HFF-Myc (cell line): ENCODE results near the gene ARHGAP19.

Experiments
- DNase-seq: peaks from one replicate; pipeline ENCODE4 v3.0.0-alpha.2; 2011; ENCODE audit warnings: low read depth; ENCODE audit errors: extremely low read depth
- H3K4me3 ChIP-seq: replicated peaks from 2 replicates; pipeline ENCODE4 v1.5.1; 2011; ENCODE audit warnings: low read depth, mild to moderate bottlenecking, control low read depth, low read length
- TF ChIP-seq, protein P1 (sequence below): IDR thresholded peaks from 2 replicates; pipeline ENCODE4 v1.5.1; 2012; ENCODE audit warnings: mild to moderate bottlenecking, low read depth, low read length, control low read depth; ENCODE audit errors: missing control alignments

Gene ARHGAP19

DNA sequence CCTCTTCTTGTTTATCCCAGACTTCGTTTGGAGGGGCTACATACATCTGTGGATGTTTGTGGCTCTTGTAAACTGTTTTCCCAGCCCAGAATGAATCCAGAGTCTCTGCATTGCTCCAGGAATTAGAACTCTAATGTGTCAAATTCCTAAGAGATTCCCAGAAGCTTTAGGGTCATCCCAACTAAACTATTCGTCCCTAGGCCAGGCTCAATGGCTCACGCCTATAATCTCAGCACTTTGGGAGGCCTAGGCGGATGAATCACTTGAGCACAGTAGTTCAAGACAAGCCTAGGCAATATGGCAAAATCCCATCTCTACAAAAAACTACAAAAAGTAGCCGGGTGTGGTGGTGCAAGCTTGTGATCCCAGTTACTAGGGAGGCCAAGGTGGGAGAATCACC is 28.5 kb downstream of the ARHGAP19 start:
- no peak for DNase-seq
- TF ChIP-seq, protein P1, sequence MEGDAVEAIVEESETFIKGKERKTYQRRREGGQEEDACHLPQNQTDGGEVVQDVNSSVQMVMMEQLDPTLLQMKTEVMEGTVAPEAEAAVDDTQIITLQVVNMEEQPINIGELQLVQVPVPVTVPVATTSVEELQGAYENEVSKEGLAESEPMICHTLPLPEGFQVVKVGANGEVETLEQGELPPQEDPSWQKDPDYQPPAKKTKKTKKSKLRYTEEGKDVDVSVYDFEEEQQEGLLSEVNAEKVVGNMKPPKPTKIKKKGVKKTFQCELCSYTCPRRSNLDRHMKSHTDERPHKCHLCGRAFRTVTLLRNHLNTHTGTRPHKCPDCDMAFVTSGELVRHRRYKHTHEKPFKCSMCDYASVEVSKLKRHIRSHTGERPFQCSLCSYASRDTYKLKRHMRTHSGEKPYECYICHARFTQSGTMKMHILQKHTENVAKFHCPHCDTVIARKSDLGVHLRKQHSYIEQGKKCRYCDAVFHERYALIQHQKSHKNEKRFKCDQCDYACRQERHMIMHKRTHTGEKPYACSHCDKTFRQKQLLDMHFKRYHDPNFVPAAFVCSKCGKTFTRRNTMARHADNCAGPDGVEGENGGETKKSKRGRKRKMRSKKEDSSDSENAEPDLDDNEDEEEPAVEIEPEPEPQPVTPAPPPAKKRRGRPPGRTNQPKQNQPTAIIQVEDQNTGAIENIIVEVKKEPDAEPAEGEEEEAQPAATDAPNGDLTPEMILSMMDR, result no peak
- H3K4me3 ChIP-seq, result no peak overlapping the region

DNA sequence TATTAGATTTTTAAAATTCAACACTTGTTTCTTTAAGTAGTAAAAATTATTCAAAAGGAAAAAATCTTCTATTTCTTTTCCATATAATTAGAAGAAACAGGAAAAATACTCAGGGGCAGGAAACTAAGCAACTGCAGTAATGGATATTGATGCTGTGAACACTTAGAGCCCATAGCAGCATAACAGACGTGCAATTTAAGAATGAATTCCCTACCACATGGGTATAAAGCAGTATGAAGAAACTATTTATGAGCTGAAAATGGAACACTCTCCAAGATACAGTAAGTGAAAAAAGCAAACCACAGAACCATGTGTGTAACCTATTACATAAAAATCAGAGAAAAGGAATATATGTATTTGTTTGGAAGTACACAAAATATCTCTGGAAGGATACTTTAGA is 30.8 kb downstream of the ARHGAP19 start:
- DNase-seq, result no peak
- TF ChIP-seq, protein P1, result no peak
- H3K4me3 ChIP-seq, result no peak overlapping the region

DNA sequence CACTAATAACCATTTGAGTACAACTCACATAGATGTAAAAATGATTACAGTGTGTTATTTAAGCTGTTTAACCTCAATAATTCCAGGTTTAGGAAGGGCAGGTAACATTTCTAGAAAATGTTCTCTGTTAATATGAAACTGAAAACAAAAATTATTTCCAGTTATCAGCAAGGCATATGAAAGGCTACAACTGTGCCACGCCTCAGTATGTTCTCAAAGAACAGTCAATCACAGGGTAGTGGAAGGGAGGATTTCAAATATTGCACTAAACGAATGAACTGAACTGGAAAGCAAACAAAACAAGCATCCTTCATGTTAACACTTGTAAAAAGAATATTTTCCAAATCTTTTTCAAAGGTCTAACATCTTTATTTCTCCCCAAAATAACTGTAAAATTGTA is 31.3 kb downstream of the ARHGAP19 start:
- no peak for DNase-seq
- TF ChIP-seq, protein P1, result no peak
- H3K4me3 ChIP-seq, result no peak overlapping the region

DNA sequence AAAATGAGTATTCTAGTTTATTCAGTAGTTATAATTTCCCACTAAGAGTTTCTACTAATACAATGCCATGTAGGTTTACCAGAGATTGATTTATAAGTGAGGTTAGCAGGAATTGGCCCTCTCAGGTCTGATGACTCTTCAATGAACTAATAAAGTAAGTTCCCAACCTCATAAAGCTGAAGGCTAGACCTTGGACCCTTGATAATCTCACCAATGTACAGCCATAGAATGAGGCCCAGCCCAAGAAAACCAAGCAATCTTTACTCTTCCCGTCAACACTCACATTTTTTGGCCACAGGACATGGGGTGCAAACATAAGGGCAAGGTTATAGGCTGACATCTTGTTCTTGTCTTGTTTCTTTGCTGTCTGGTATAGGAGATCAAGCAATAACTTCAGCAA is 33.3 kb downstream of the ARHGAP19 start:
- TF ChIP-seq, protein P1, result no peak
- no peak overlapping the region for H3K4me3 ChIP-seq
- DNase-seq, result no peak

DNA sequence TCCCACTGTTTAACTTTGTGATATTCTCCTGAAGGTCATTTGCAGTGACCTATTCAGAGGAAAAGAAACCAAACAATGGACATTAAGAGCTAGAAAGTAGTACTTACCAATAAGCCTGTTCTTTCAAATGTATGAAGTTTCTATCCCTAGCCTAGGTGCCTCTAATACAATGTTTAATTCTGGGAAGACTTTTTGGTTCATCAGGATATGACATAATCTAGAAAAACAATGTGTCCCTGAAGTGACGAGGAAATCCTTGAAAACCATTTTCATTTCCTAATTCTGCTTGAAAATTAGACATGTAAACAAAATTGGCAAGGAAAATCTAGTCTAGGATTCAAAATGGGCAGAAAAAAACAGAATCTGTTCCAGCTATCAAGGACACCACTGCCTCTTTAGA is 36.1 kb downstream of the ARHGAP19 start:
- DNase-seq, result no peak
- TF ChIP-seq, protein P1, result no peak
- no peak overlapping the region for H3K4me3 ChIP-seq

DNA sequence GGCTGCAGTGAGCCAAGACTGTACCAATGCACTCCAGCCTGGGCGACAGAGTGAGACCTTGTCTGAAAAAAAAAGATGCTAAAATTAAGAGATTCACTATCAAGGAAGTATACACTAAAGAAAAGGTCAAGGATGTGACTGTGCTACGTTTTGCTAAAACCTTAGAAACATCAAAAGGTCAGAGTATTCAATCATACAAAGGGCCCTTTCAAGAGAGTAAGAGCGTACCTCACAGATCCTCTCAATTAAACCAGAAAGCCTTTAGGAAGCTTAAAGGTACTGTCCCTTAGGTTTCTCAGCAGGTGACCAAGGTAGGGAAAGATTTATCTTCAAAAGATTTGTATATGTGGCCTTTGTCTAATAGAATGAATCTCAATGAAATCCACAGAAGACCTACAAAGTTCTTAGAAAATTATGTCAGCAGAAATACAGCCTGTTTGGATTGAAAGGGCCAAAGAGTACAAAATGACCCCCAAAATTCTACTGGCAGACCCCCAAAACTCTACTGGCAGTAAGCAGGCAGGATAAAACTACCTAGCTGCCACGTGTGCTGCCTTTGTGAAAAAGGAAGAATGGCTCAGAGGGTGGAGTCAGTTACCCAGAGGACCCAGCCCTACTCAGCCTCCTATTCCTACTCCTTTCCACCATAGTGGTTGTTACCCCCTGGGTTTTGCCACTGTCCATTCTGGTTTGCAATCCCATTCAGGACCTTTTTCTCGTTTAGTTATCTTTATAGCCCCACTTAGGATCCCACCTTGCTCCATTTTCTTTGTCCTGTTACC is 36.7 kb downstream of the ARHGAP19 start:
- TF ChIP-seq, protein P1, result no peak
- DNase-seq, result no peak
- no peak overlapping the region for H3K4me3 ChIP-seq

DNA sequence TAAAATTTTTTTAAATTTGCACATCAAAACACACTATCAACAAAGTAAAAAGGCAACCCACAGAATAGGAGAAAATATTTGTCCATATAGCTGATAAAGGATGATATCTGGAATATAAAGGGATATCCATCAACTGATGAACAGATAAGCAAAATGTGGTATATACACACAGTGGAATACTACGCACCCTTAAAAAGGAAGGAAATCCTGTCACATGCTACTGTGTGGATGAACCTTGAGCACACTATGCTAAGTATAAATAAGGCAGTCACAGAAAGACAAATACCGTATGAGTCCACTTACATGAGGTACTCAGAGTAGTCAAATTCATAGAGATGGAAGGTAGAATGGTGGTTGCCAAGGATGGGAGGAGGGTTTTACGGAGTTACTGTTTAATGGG is 37.7 kb downstream of the ARHGAP19 start:
- H3K4me3 ChIP-seq, result no peak overlapping the region
- TF ChIP-seq, protein P1, result no peak
- DNase-seq, result no peak
